Lung microvascular endothelial cell (primary cell): ENCODE data around the gene TOLLIP. TPM values are rescaled to one million over a fixed set of nuclear protein-coding genes. Genes with fewer than 3 reads are reported as not detected.

Experiments
- total RNA-seq: library from RNA; depleted of rRNA; stranded (reverse); fragments of >200 nt; gene quantifications from 2 replicates; pipeline ENCODE4 v1.2.1, GENCODE V29; 2014

TOLLIP gene
- total RNA-seq, 1 donor from 2014 or later, result 23.6 TPM

Other genes with a start within 250 kb of the TOLLIP start
- gene MUC2, start 234.8 kb downstream of the TOLLIP start, total RNA-seq, result not detected in 2 replicates
- gene MUC5AC, start 151.7 kb downstream of the TOLLIP start, total RNA-seq, result not detected in 2 replicates
- not detected in 2 replicates for gene MUC5B, start 86.6 kb downstream of the TOLLIP start, total RNA-seq
- 0.22 and 0.40 TPM in 2 replicates for gene BRSK2, start 80.3 kb upstream of the TOLLIP start, total RNA-seq
- 36.4 and 46.0 TPM in 2 replicates for gene MOB2, start 177.1 kb upstream of the TOLLIP start, total RNA-seq